ENCODE measurements around the gene ASXL3. TPM values are rescaled to one million over a fixed set of nuclear protein-coding genes. Genes with fewer than 3 reads are reported as not detected.

Gene ASXL3
- polyA plus RNA-seq, 3 donors: not detected

GRCh38 chr18:33540392-33540791 lies 37.6 kb upstream of the ASXL3 start:
- no CpG with 5 or more reads among the region's 2 CpGs for WGBS (ENCODE audit: insufficient coverage)
- no peak overlapping the region for H2AFZ ChIP-seq (ENCODE audit: insufficient read depth, low read depth, low read length, poor library complexity, severe bottlenecking)

GRCh38 chr18:33541316-33541715 lies 36.7 kb upstream of the ASXL3 start:
- Histone ChIP-seq H3K4me1 (ENCODE audit: control insufficient read depth in 1 of 2, insufficient read depth in 2 of 2, low read length in 2 of 2) (no peaks in the 10 kb centered on the region), H4K20me1 (ENCODE audit: insufficient read depth, low read length) (no peaks in the 10 kb centered on the region), H3K4me2 (replicated peaks; ENCODE audit: extremely low read depth, low read length, poor library complexity, severe bottlenecking) (no peak overlapping the region), H3K27ac (ENCODE audit: low read depth in 1 of 2, low read length in 2 of 2) (no peak overlapping the region), H2AFZ (ENCODE audit: insufficient read depth, low read depth, low read length, poor library complexity, severe bottlenecking) (no peak overlapping the region), H3K27me3 (ENCODE audit: control insufficient read depth in 2 of 2, insufficient read depth in 2 of 2, low read length in 2 of 2) (no peaks in the 10 kb centered on the region), H3K79me2 (ENCODE audit: insufficient read depth, low read length) (no peaks in the 10 kb centered on the region), H3K9me3 (replicated peaks in 1 of 2; ENCODE audit: control insufficient read depth in 1 of 2, insufficient read depth in 1 of 2, low read length in 2 of 2) (no peaks in the 10 kb centered on the region), H3K9ac (ENCODE audit: insufficient read depth, low read length, poor library complexity, severe bottlenecking) (no peak overlapping the region), H3K36me3 (replicated peaks in 1 of 2; ENCODE audit: control insufficient read depth in 1 of 2, insufficient read depth in 2 of 2, low read length in 2 of 2) (no peaks in the 10 kb centered on the region), H3K4me3 (replicated peaks in 1 of 3; ENCODE audit: low read depth in 2 of 3, low read length in 3 of 3) (no peak overlapping the region)
- TF ChIP-seq CTCF (IDR thresholded peaks at IDR 0.05): no peak
- intact Hi-C loops (cut with micrococcal nuclease): no loop called here
- no peaks in the 10 kb centered on the region for H3K4me1 Mint-ChIP-seq
- H3K27ac Mint-ChIP-seq: no peak overlapping the region
- WGBS (ENCODE audit: insufficient coverage): no CpG with 5 or more reads among the region's 3 CpGs
- H3K4me3 Mint-ChIP-seq: no peak overlapping the region
- no peaks in the 10 kb centered on the region for H3K36me3 Mint-ChIP-seq
- H3K9me3 Mint-ChIP-seq: peaks cover 0 to 1% (median 0%) of the 10 kb centered on the region in 7 donors
- H3K27me3 Mint-ChIP-seq (ENCODE audit: low read depth in 3 of 3): peaks cover 0 to 2% (median 0%) of the 10 kb centered on the region in 3 donors
- no peak for DNase-seq

More at GRCh38 chr18:33540392-33540791, 37.6 kb upstream of the ASXL3 start:
- no peaks in the 10 kb centered on the region for H3K4me1 Mint-ChIP-seq
- no peak for TF ChIP-seq CTCF (IDR thresholded peaks at IDR 0.05)
- H3K36me3 Mint-ChIP-seq: no peaks in the 10 kb centered on the region
- no peaks in the 10 kb centered on the region for H3K79me2 ChIP-seq (ENCODE audit: insufficient read depth, low read length)
- H3K27ac ChIP-seq (ENCODE audit: low read depth in 1 of 2, low read length in 2 of 2): no peak overlapping the region
- H3K27me3 ChIP-seq (ENCODE audit: control insufficient read depth in 2 of 2, insufficient read depth in 2 of 2, low read length in 2 of 2): no peaks in the 10 kb centered on the region
- H3K27ac Mint-ChIP-seq: no peak overlapping the region
- H3K9ac ChIP-seq (ENCODE audit: insufficient read depth, low read length, poor library complexity, severe bottlenecking): no peak overlapping the region
- H3K4me1 ChIP-seq (ENCODE audit: control insufficient read depth in 1 of 2, insufficient read depth in 2 of 2, low read length in 2 of 2): no peaks in the 10 kb centered on the region
- intact Hi-C loops (cut with micrococcal nuclease): no loop called here
- H3K4me3 Mint-ChIP-seq: no peak overlapping the region
- H3K36me3 ChIP-seq (replicated peaks in 1 of 2; ENCODE audit: control insufficient read depth in 1 of 2, insufficient read depth in 2 of 2, low read length in 2 of 2): no peaks in the 10 kb centered on the region
- H3K4me3 ChIP-seq (replicated peaks in 1 of 3; ENCODE audit: low read depth in 2 of 3, low read length in 3 of 3): no peak overlapping the region
- H3K9me3 ChIP-seq (replicated peaks in 1 of 2; ENCODE audit: control insufficient read depth in 1 of 2, insufficient read depth in 1 of 2, low read length in 2 of 2): no peaks in the 10 kb centered on the region
- peaks cover 0 to 2% (median 0%) of the 10 kb centered on the region in 3 donors for H3K27me3 Mint-ChIP-seq (ENCODE audit: low read depth in 3 of 3)
- peaks cover 0 to 1% (median 0%) of the 10 kb centered on the region in 7 donors for H3K9me3 Mint-ChIP-seq
- H3K4me2 ChIP-seq (replicated peaks; ENCODE audit: extremely low read depth, low read length, poor library complexity, severe bottlenecking): no peak overlapping the region
- H4K20me1 ChIP-seq (ENCODE audit: insufficient read depth, low read length): no peaks in the 10 kb centered on the region
- no peak for DNase-seq
